Measurements from ENCODE around the gene DENND5B.

DNA sequence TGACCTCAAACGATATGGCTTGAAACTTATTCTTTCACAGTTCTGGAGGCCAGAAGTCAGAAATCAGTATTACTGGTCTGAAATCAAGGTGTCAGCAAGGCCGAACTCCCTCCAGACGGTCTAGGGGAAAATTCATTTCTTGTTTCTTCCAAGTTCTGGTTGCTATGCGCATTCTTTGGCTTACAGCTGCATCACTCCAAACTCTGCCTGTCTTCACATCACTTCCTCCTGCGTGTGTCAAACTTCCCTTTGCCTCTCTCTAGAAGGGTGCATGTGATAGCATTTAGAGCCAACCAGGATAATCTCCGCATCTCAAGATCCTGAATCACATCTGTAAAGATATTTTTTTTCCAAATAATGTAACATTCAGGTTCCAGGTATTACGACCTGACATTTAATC, 62.8 kb downstream of the DENND5B start:
- TF ChIP-seq, protein P1, sequence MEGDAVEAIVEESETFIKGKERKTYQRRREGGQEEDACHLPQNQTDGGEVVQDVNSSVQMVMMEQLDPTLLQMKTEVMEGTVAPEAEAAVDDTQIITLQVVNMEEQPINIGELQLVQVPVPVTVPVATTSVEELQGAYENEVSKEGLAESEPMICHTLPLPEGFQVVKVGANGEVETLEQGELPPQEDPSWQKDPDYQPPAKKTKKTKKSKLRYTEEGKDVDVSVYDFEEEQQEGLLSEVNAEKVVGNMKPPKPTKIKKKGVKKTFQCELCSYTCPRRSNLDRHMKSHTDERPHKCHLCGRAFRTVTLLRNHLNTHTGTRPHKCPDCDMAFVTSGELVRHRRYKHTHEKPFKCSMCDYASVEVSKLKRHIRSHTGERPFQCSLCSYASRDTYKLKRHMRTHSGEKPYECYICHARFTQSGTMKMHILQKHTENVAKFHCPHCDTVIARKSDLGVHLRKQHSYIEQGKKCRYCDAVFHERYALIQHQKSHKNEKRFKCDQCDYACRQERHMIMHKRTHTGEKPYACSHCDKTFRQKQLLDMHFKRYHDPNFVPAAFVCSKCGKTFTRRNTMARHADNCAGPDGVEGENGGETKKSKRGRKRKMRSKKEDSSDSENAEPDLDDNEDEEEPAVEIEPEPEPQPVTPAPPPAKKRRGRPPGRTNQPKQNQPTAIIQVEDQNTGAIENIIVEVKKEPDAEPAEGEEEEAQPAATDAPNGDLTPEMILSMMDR (IDR thresholded peaks at IDR 0.05; ENCODE audit: low read depth, low read length, missing input control), result no peak
- TF ChIP-seq SP1 (IDR thresholded peaks at IDR 0.05) (no peak), TAF1 (conservative IDR thresholded peaks at IDR 0.05) (no peak)
- TF ChIP-seq, protein P2, sequence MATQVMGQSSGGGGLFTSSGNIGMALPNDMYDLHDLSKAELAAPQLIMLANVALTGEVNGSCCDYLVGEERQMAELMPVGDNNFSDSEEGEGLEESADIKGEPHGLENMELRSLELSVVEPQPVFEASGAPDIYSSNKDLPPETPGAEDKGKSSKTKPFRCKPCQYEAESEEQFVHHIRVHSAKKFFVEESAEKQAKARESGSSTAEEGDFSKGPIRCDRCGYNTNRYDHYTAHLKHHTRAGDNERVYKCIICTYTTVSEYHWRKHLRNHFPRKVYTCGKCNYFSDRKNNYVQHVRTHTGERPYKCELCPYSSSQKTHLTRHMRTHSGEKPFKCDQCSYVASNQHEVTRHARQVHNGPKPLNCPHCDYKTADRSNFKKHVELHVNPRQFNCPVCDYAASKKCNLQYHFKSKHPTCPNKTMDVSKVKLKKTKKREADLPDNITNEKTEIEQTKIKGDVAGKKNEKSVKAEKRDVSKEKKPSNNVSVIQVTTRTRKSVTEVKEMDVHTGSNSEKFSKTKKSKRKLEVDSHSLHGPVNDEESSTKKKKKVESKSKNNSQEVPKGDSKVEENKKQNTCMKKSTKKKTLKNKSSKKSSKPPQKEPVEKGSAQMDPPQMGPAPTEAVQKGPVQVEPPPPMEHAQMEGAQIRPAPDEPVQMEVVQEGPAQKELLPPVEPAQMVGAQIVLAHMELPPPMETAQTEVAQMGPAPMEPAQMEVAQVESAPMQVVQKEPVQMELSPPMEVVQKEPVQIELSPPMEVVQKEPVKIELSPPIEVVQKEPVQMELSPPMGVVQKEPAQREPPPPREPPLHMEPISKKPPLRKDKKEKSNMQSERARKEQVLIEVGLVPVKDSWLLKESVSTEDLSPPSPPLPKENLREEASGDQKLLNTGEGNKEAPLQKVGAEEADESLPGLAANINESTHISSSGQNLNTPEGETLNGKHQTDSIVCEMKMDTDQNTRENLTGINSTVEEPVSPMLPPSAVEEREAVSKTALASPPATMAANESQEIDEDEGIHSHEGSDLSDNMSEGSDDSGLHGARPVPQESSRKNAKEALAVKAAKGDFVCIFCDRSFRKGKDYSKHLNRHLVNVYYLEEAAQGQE (IDR thresholded peaks at IDR 0.05), result no peak
- TF ChIP-seq, protein P3, sequence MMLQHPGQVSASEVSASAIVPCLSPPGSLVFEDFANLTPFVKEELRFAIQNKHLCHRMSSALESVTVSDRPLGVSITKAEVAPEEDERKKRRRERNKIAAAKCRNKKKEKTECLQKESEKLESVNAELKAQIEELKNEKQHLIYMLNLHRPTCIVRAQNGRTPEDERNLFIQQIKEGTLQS (IDR thresholded peaks at IDR 0.05), result no peak

Data from liver (tissue), 3 donors.